Astrocyte (in vitro differentiated cells and primary cell): ENCODE measurements around the gene UAP1L1. TPM values are rescaled to one million over a fixed set of nuclear protein-coding genes. Genes with fewer than 3 reads are reported as not detected.
A peak's percentile ranks its signal among the peaks of the same experiment; 100 is the strongest.

ENCODE experiments used
- DNase-seq: peaks from one replicate; pipeline ENCODE4 v3.0.0-alpha.2; 2010; ENCODE audit warnings: low read depth
- FAIRE-seq: peaks from 2 replicates; lab custom pipeline; 2011; peaks lifted over from hg19 to GRCh38; lab: Jason Lieb, UNC
- H2AFZ ChIP-seq: 2 replicates; pipeline ENCODE4 v1.6.0; 2012; ENCODE audit warnings: low read depth, low read length, inconsistent platforms
- H3K27ac ChIP-seq: 2 replicates; pipeline ENCODE4 v1.5.1; 2011; ENCODE audit warnings: low read depth, low read length, inconsistent platforms
- H3K27me3 ChIP-seq: 2 replicates; pipeline ENCODE4 v1.6.0; 2011; ENCODE audit warnings: low read length, inconsistent platforms; ENCODE audit not compliant: insufficient read depth
- H3K36me3 ChIP-seq: 2 replicates; pipeline ENCODE4 v1.5.1; 2011; ENCODE audit warnings: low read length, inconsistent platforms; ENCODE audit not compliant: insufficient read depth
- H3K4me1 ChIP-seq: 2 replicates; pipeline ENCODE4 v1.5.1; 2011; ENCODE audit warnings: low read length, inconsistent platforms; ENCODE audit not compliant: insufficient read depth
- H3K4me2 ChIP-seq: 2 replicates; pipeline ENCODE4 v1.6.0; 2012; ENCODE audit warnings: low read length, inconsistent platforms
- H3K4me3 ChIP-seq: 2 replicates; pipeline ENCODE4 v1.5.1; 2011; ENCODE audit warnings: low read depth, mild to moderate bottlenecking, low read length, inconsistent platforms; ENCODE audit not compliant: insufficient read depth
- H3K79me2 ChIP-seq: 2 replicates; pipeline ENCODE4 v1.6.0; 2012; ENCODE audit warnings: mild to moderate bottlenecking, low read length, inconsistent platforms; ENCODE audit not compliant: insufficient read depth
- H3K9ac ChIP-seq: 2 replicates; pipeline ENCODE4 v1.6.0; 2012; ENCODE audit warnings: mild to moderate bottlenecking, low read length, inconsistent platforms
- H3K9me3 ChIP-seq: 2 replicates; pipeline ENCODE4 v1.5.1; 2012; ENCODE audit warnings: low read depth, mild to moderate bottlenecking, low read length, inconsistent platforms; ENCODE audit not compliant: insufficient read depth
- H4K20me1 ChIP-seq: 2 replicates; pipeline ENCODE4 v1.6.0; 2012; ENCODE audit warnings: low read length, inconsistent platforms; ENCODE audit not compliant: insufficient read depth
- H3K27ac Mint-ChIP-seq: one replicate; pipeline ENCODE4 v1.8.0; 2021; ENCODE audit warnings: mild to moderate bottlenecking, mixed read lengths; ENCODE audit not compliant: unreplicated experiment
- H3K27me3 Mint-ChIP-seq: one replicate; pipeline ENCODE4 v1.8.0; 2021; ENCODE audit warnings: low read depth, mixed read lengths; ENCODE audit not compliant: unreplicated experiment
- H3K36me3 Mint-ChIP-seq: one replicate; pipeline ENCODE4 v1.8.0; 2021; ENCODE audit warnings: low read depth, mixed read lengths; ENCODE audit not compliant: unreplicated experiment
- H3K4me1 Mint-ChIP-seq: one replicate; pipeline ENCODE4 v1.8.0; 2021; ENCODE audit warnings: low read depth, mixed read lengths; ENCODE audit not compliant: unreplicated experiment
- H3K4me3 Mint-ChIP-seq: one replicate; pipeline ENCODE4 v1.8.0; 2021; ENCODE audit warnings: mild to moderate bottlenecking, moderate library complexity, mixed read lengths; ENCODE audit not compliant: unreplicated experiment
- H3K9me3 Mint-ChIP-seq: one replicate; pipeline ENCODE4 v1.8.0; 2021; ENCODE audit warnings: mild to moderate bottlenecking, mixed read lengths; ENCODE audit not compliant: unreplicated experiment
- CTCF ChIP-seq: IDR thresholded peaks from 2 replicates; pipeline ENCODE4 v1.5.1; 2011; ENCODE audit warnings: low read depth, mild to moderate bottlenecking, inconsistent platforms, low read length, moderate library complexity; ENCODE audit not compliant: insufficient read depth
- EZH2 ChIP-seq: IDR thresholded peaks from 2 replicates; pipeline ENCODE4 v1.6.1; 2012; ENCODE audit warnings: mild to moderate bottlenecking, low read length, inconsistent platforms; ENCODE audit not compliant: insufficient read depth
- total RNA-seq: library from RNA; stranded (reverse); gene quantifications from 2 replicates; pipeline ENCODE4 v1.2.1, GENCODE V29; 2021

Gene UAP1L1
- total RNA-seq, 1 donor from 2014 or later = 4.0 TPM

DNA sequence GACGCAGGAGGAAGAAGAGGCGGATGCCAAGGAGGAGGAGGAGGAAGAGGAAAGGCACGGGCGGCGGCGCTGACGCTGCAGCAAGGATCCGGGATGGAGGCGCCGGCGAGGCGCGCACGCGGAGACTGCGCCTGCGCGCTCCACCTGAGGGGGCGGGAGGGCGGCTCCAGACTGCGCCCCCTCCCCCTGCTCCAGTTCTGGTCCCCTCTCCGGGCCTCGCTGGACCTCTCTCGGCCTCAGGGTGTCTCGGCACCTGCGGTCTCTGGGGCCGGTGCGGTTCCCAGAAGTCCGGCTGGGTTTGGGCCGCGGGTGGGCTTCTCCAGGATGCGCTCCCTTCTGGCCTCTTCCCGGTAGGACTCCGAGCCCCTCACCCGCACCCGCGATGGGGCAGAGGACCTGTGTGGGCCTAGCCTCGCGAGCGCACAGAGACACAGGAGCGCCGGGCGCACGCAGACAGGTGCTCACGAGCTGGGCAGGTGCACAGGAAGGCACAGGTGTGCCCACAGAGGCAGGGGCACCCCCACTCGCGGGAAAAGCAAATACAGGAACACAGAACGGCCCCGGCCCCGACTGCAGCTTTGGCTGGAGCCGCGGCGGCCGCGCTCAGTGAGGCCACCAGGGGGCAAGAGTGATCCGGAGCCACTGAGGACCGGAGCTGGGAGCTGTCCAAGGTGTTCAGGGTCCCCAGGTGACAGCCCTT lies 31.1 kb upstream of the UAP1L1 start, which contains the start of gene NPDC1:
Gene NPDC1, minus strand, starts transcription at position 90 of the 700 bp plus-strand sequence. CDS start 188 bp downstream, outside the sequence.
- no peak within 1 kb of the TSS for H3K27ac Mint-ChIP-seq
- Histone ChIP-seq H4K20me1 (peaks cover 32% of the 10 kb centered on the region), H3K27me3 (peaks cover 11% of the 10 kb centered on the region), H3K79me2 (peaks cover 22% of the 10 kb centered on the region), H3K9me3 (no peaks in the 10 kb centered on the region), H3K4me2 (peak within 1 kb of the TSS; percentile 98), H2AFZ (peak within 1 kb of the TSS; percentile 79), H3K27ac (no peak within 1 kb of the TSS), H3K4me1 (peaks cover 16% of the 10 kb centered on the region), H3K36me3 (no peaks in the 10 kb centered on the region), H3K9ac (peak within 1 kb of the TSS; percentile 48), H3K4me3 (peak within 1 kb of the TSS; percentile 65)
- peak within 1 kb of the TSS; percentile 79 for H3K4me3 Mint-ChIP-seq
- FAIRE-seq = no peak
- peaks cover 26% of the 10 kb centered on the region for H3K27me3 Mint-ChIP-seq
- peak; percentile 65 for TF ChIP-seq CTCF
- TF ChIP-seq EZH2 = no peak
- H3K4me1 Mint-ChIP-seq = peaks cover 2% of the 10 kb centered on the region
- H3K36me3 Mint-ChIP-seq = no peaks in the 10 kb centered on the region
- H3K9me3 Mint-ChIP-seq = no peaks in the 10 kb centered on the region
- peak; percentile 41 for DNase-seq

- H3K4me3 ChIP-seq = no peak overlapping the region
- H3K36me3 ChIP-seq = no peaks in the 10 kb centered on the region
- Mint-ChIP-seq H3K27ac (no peak overlapping the region), H3K4me3 (no peak overlapping the region), H3K27me3 (peaks cover 37% of the 10 kb centered on the region), H3K36me3 (no peaks in the 10 kb centered on the region), H3K9me3 (no peaks in the 10 kb centered on the region), H3K4me1 (peaks cover 2% of the 10 kb centered on the region)
- H3K27me3 ChIP-seq = peaks cover 22% of the 10 kb centered on the region
- peaks cover 16% of the 10 kb centered on the region for H3K4me1 ChIP-seq
- H3K79me2 ChIP-seq = peaks cover 13% of the 10 kb centered on the region
- no peak overlapping the region for H2AFZ ChIP-seq
- TF ChIP-seq CTCF = no peak
- peak; percentile 81 for TF ChIP-seq EZH2
- H3K9me3 ChIP-seq = no peaks in the 10 kb centered on the region
- FAIRE-seq = no peak
- H3K27ac ChIP-seq = no peak overlapping the region
- no peak for DNase-seq
- H3K4me2 ChIP-seq = no peak overlapping the region
- no peak overlapping the region for H3K9ac ChIP-seq
- H4K20me1 ChIP-seq = peaks cover 19% of the 10 kb centered on the region
These were observed 28.4 kb upstream of the UAP1L1 start for GRCh38 chr9:137048655-137049543.
